HG02885 (cell line): Measurements from ENCODE around the gene SDK1.

Experiments
- ATAC-seq: cut with Tn5 transposase; IDR thresholded peaks from one replicate; pipeline ENCODE4 v1.9.1; 2021; ENCODE audit warnings: mild to moderate bottlenecking; ENCODE audit not compliant: unreplicated experiment, poor library complexity

The SDK1 gene

DNA sequence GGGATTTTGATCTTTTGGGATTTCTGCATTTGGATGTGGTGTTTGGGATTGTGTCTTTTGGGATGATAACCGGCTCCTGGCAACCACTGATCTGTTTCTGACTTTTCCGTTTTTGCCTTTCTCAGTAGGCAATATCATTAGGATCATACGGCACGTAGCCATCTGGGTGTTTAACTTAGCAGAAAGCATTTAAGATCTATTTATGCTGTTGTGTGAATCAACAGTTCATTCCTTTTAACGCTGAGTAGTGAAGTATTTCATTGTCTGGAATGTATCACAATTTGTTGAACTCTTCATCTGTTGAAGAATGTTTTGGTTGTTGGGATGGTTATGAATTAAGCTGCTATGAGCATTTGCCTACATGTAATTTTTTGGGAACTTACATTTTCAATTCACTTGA, 459.6 kb downstream of the SDK1 start:
- no peak for ATAC-seq

DNA sequence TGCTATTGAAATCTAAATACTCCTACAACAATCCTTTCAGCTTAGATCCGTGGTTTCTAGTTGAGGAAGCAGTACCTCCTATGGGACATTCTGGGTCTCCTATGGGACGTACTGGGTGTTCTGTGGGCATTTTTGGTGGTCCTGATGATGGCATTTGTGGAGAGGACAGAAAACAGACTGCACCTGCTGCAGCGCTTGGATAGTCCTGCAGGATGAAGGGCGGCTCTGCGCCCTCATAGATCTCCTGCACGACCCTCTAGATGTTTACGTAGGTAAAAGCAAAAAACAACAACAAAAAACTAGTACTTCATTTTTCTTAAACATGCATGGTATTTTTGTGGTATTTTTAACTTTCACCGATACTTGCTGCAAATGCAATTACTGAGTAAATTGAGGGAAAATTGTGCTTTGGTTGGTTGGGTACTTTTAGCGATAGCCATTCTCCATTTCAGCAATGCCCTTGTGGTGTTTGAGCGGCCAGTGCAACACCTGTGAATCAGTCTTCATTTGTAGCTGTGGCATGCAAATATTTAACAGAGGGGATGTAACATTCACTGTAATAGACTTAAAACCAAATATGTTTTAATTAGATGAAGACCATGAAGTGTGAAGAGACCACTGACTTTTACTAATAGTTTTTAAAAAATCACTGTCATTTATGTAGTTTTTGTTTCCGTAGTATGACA, 461.2 kb downstream of the SDK1 start:
- ATAC-seq = no peak

DNA sequence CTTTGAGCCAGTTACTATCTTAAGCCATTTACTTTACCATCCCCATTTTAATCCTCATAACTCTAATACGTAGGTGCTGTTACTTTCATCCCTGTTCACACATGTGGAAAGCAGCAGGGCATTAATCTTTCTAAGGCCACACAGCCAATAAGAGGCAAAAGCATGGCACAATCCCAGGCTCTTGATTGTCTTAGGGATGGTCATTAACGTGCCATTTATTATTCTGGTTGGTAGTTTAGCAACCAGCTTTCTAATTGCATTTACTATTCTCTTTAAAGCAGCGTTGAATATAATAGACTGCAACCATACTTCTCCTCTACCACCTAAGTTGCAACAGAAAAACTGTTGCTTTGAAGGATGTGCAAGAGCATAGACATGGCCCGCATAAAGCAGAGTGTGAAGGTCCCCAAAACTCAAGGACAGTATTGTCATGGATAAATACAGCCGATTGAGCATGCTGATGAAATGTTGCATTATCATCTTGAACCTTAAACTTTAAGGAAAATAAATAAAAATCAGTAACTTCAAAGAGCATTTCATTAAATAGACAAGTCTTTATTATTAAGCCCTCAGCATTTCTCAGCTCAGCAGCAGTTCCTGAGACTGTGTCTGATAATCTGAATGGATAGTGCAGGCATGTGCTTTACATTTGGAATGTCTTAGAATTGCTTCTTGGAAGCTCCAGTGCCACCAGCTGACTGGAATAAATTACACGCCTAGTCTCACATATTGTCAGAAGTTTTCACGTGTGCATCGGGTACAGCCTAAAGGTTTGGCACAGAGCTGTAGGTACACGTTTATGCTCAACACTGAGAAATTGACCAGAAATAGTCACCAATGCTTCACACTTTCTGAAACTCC, 467.1 kb downstream of the SDK1 start:
- ATAC-seq = no peak

DNA sequence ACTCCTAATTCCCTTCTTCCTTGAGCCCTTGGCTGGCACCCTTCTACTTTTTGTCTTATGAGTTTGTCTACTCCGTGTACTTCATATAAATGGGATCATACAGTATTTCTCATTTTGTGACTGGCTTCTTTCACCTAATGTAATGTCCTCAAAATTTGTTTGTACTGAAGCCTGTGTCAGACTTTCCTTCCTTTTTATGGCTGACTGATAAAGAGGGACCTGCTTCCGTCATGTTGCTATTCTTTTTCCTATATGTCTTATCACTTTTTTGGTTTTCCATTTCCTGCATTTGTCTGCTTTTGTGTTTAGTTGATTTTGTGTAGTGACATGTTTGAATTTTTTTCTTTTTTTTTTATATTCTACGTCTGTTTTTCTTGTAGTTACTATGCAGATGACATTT, 470.9 kb downstream of the SDK1 start:
- ATAC-seq = no peak

DNA sequence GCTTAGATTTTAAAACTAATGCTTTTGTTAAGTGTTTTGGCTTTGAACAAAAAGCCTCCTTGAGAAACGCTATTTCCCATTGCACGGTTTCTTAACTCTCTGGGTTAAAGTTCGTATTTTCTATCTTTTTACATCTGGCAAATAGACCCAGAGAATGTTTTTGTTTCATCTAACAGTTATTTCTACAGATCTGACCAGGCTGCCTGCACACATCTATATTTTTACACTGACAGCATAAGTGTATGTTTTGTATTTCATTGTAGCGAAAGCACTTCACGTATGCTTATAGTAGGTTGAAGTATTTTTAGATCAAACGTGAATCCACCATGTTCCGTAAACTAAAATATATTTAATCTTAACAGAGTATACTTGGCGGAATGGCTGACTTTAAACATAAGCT, 477.3 kb downstream of the SDK1 start:
- ATAC-seq = no peak

DNA sequence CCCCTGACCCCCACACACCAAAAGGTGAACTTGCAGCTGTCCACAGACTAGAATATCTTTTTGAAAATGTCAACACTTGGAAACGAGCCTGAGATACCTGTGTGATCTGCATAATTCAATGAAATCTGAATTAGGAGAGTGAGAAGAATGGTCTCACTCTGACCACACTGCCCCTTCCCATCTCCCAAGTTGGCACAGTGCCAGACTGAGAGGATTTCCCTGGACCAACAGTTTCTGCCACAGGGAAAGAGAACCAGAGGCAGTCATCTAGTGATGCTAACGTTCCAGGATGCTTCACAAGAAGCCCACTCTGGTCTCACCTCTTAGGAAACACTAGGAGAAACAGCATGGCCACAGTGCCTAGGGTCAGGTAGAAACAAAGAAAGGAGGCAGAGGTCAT, 479.0 kb downstream of the SDK1 start:
- no peak for ATAC-seq

DNA sequence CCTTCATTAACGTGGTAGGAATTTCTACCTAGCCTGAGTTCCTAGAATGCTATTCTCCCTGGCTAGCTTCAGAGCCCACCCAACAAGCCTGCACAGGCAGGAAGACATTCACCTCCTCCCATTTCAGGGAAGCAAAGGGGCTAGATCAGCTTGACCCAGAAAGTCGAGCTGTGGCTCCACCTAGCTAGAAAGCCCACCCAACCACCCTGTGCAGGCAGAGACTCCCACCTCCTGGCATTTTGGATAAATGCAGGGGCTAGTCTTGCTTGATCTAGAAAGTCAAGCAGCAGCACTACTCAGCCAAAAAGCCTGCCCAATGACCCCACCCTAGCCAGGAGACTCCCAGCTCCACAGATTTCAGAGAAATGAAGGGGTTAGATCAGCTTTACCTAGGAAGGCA, 479.5 kb downstream of the SDK1 start:
- ATAC-seq = no peak

DNA sequence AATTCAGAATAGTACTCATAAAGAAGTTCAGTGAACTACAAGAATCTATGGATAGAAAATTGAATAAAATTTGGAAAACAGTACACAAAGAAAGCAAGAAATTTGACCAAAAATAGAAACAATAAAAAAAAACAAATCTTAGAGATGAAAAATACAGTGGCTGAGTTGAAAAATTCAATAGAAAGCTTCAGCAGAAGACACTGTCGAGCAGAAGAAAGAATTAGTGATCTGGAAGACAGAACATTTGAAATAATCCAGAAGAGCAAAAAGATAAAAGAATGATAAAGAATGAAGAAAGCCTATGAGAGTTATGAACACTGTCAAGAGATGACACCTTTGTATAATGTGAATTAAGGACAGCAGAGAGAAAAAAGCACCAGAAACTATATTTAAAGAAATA, 480.6 kb downstream of the SDK1 start:
- ATAC-seq = no peak

DNA sequence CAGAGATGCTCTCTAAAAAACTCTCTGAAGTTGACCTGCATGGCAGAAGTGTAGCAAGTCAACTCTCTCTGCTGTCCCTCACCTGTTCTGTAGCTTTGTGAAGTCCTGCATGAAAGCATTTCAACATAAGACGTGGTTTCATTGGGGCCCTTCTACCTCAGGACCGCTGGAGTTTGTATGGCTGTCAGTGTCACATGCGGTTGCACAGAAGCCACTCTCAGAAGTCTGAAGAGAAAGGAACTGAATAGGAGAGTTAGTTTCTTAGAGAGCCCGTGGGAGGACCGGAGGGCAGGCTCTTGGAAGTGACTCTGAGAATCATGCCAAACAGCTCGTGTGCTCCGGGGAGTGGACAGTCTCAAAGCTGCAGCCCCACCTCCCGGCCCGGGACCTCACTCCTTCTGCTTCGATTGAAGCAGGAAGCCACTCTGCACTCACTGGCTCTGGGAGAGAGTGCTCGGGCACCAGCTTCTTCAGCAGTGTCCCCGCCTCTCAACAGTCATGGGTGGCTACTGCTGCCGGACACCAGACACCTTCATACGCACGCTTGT, 486.7 kb downstream of the SDK1 start:
- no peak for ATAC-seq

DNA sequence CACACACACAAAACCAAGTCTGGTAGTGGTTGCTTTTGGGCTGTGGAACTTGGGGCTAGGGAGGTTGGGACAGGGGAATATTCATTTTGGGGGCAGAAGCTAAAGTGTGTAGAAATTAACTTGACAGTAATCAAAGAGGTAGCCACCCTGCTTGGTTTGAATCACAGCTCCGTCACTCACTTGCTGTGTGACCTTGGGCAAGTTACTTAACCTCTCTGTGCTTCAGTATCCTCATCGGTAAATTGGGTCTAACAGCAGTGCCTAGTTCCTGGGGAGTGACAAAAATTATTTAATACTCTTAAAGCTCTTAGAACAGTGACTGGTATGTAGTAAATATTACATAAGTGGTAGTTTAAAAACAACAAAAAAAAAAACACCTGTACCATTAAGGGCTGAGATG, 489.8 kb downstream of the SDK1 start:
- no peak for ATAC-seq

DNA sequence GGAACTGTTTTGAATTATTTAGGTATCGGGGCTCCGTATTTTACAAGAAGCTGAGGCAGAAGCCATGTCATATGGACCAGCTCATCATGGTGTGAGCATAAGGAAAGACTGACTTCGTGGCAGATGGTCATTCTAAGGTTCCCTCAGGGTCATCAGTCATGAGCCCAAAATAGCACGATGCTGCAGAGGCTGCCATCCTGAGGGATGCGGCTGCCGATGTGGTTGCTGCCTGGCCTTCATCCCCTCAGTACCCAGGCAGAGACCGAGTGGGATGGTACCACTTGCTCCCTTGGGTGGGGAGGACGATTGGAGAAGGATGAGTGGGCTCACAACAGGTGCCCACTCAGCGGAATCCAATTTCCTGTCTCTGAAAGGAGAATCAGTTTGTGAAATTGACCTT, 490.3 kb downstream of the SDK1 start:
- no peak for ATAC-seq

DNA sequence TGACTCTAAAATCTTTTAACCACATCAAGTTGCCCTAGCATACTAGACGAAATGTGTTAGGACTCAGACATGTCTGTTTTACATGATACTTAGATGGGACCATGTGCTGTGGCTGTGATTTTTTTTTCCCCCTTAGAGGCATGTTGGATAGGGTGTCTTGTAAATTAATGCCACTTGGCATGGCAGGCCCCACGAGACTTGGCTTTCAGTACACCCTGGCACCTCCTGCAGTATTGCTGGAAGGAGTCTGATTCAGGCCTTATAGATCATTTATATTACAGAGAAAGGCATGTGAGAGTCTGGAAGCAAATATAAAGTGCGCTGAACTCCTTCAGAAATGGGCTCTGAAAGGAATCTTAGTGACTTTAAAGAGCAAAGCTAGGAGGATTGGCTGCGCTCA, 494.1 kb downstream of the SDK1 start:
- no peak for ATAC-seq

DNA sequence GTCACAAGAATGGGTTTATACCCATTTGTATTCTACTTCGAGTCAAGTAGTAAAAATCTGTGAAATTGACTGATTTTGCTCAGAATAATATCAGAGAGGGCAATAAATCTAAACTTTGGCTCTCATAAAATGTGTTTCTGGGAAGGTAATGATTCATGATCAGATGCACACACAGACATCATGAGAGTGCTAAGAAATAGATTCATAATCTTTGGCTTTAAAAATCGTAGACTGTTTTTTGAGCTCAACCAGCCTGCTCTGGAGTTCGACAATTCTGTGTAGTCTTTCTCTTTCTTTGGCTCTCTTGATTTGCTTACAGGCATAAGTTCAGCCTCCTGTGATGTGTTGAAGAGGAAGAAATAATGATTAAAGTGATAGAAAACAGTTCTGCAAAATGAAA, 494.7 kb downstream of the SDK1 start:
- ATAC-seq = no peak

DNA sequence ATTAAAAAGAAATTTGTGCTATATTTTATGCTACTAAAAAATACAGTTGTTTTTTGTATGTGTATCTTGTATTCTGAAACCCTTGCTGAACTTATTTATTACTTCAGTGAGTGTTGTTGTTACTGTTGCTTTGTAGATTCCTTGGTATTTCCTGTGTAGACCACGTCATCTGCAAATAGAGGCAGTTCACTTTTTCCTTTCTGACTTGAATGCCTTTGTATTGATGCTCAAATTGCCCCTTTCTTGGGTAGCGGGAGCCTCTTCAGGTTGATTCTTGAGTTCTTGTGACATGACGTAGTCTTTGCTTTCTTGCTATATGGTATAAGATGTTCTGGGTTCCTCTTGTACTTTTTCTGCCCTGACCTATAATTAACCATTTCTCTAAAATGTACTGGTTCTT, 504.1 kb downstream of the SDK1 start:
- ATAC-seq = no peak

DNA sequence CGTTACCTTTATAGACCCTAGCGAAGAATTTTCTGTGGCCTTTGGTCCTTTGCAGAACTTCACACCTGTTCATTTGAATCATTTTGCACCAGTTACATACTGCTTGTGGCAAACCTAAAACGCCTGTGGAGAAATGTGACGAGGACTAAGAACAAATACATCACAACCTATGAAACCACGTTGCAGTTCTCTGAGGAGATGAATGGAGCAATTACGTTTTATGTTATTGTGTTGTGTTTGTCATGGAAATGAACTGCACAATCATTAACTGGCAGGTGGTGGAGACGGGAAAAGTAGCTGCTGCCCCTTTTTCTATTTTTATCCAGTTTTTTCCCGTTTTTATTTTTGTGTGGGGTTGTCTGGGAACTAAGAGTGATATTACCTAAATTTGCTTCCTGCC, 505.5 kb downstream of the SDK1 start:
- no peak for ATAC-seq

DNA sequence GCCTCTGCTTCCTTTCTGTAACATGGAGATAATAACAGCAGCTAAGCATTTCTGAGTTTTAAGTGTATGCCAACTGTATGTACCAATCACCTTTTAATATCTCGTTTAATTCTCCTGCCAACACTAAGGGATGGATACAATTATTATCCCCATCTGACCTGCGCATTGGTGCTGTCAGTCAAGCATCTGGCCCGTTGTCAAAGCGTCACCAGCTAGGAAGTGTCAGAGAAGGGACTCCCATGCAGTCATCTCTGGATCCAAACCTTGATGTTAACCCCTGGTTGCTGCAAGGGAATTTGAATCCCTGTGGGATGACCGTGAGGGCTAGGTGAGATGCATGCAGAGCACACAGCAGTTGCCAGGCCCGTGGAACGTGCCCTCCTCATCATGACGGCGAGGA, 506.8 kb downstream of the SDK1 start:
- no peak for ATAC-seq

DNA sequence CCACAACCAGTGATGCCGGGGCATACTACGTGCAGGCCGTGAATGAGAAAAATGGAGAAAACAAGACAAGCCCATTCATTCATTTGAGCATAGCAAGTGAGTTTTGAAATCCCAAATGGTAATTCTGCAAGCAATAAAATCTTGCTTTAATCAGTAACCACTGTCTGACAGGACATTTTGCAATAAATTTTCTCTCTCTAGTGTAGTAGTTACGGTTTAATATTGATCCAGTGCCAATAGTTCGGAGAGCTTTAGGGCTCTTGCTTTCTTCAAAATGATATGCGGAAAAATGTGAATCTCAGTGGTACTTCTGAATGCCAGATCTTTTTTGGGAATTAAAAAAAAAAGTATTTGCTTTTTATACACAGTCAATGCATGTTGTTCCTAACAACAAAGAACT, 520.4 kb downstream of the SDK1 start:
- ATAC-seq = no peak

DNA sequence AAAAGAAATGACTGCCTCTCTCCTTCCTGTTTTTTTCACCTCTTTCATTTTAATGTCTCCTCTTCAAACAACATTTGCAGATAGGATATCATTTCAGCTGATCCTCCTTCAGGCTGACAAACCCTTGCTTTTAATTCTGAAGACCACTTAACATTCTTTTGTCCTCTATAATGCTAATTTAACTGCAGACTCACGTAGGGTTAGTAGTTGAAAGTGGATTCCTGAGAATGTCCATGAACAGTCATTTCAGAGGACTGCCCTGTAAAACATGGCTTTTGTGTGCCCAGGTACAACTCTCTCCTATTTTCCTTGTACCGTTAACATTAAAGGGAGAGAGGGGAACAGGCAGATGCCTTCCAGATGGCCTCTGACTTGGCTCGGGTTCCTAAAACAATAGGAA, 524.4 kb downstream of the SDK1 start:
- ATAC-seq = no peak

DNA sequence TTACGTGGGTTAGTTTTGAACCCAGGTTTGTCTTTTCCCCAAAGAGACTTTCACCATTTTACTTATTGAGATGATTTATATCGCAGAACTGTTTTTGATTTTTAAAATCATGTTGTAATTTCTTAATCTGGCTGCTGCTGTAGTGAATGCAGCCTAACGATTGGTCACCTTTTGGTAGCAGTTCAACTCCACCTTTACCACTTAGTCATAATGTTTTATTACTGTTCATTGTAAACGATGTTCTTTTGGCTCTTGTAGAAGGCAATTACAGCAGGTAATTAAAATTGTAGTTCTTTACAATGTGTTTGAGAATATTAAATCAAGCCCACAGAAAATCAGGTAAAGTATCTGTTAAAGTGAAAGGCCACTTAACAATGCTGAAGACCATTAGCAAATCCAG, 531.1 kb downstream of the SDK1 start:
- no peak for ATAC-seq

DNA sequence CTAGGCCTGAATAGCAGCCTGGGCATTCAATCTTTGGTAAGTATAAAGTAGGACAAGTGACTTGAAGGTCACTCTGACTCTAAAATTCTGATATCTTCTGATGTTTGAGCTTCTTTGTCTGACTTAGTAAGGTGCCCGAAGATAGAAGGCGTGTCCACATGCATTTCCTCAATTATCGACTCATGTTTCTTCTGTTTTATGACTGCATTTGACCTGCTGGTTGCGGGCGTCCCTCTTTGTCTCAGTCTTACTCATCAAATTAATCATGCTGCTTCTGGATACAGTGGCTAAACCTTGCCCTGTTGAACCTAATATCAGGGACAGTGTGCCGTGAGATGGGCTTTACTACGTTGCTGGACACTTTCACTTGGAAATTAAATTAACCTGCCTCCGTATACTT, 534.1 kb downstream of the SDK1 start:
- no peak for ATAC-seq

DNA sequence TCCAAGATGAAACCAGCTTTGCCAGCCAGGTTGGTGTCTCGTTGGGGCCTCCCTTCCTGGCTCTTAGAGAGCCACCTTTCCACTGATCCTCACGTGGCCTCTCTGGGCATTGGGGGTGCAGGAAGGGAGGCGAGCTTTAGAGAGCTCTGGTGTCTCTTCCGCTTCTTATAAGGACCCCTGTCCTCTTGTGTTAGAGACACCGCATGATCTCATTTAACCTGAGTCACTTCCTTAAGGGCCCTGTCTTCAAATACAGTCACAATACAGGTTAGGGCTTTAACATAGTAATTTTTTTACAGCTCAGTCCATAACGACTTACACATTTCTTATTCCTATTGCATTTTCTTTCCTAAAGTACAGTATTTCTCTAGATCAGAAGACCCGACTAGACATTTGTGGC, 535.8 kb downstream of the SDK1 start:
- ATAC-seq = no peak
